Keratinocyte (primary cell): ENCODE measurements around the gene DPYD. TPM values are rescaled to one million over a fixed set of nuclear protein-coding genes. Genes with fewer than 3 reads are reported as not detected.
A peak's percentile ranks its signal among the peaks of the same experiment; 100 is the strongest.

Source experiments
- DNase-seq: peaks from one replicate; pipeline ENCODE4 v3.0.0-alpha.2; 2011; ENCODE audit warnings: low read depth, missing footprints, low spot score
- FAIRE-seq: peaks from 2 replicates; lab custom pipeline; 2011; peaks lifted over from hg19 to GRCh38; lab: Jason Lieb, UNC
- H2AFZ ChIP-seq: 2 replicates; pipeline ENCODE4 v1.6.0; 2012; ENCODE audit warnings: low read length, control low read depth, inconsistent platforms; ENCODE audit not compliant: control insufficient read depth
- H3K27ac ChIP-seq: 2 replicates; pipeline ENCODE4 v1.5.1; 2011; ENCODE audit warnings: low read length; ENCODE audit not compliant: control insufficient read depth, insufficient read depth
- H3K27me3 ChIP-seq: 3 replicates; pipeline ENCODE4 v1.6.0; 2011; ENCODE audit warnings: low read length; ENCODE audit not compliant: control insufficient read depth, insufficient read depth; ENCODE audit errors: extremely low read depth
- H3K36me3 ChIP-seq, 2 experiments: 2 replicates in 1 of 2; 3 replicates in 1 of 2; pipeline ENCODE4 v1.5.1; 2011; ENCODE audit warnings: low read length in 2 of 2, mild to moderate bottlenecking in 1 of 2; ENCODE audit not compliant: control insufficient read depth in 2 of 2, insufficient read depth in 2 of 2; ENCODE audit errors: extremely low read depth in 1 of 2
- H3K4me1 ChIP-seq: 3 replicates; pipeline ENCODE4 v1.5.1; 2011; ENCODE audit warnings: low read length; ENCODE audit not compliant: control insufficient read depth, insufficient read depth; ENCODE audit errors: extremely low read depth
- H3K4me2 ChIP-seq: 3 replicates; pipeline ENCODE4 v1.6.0; 2011; ENCODE audit warnings: low read depth, low read length; ENCODE audit not compliant: control insufficient read depth, insufficient read depth; ENCODE audit errors: extremely low read depth
- H3K4me3 ChIP-seq, 3 experiments: fragments of 200-600 bp in 1 of 3; sonication (generic) in 1 of 3; 2 replicates in 2 of 3; 3 replicates in 1 of 3; pipeline ENCODE4 v1.5.1; 2011 to 2016; ENCODE audit warnings: low read length in 3 of 3, mild to moderate bottlenecking in 3 of 3, control low read depth in 2 of 3, inconsistent platforms in 1 of 3, low read depth in 1 of 3, mixed read lengths in 1 of 3, mixed run types in 1 of 3, moderate library complexity in 1 of 3; ENCODE audit not compliant: control insufficient read depth in 2 of 3, insufficient read depth in 2 of 3; ENCODE audit errors: extremely low read depth in 1 of 3
- H3K79me2 ChIP-seq: 2 replicates; pipeline ENCODE4 v1.6.0; 2012; ENCODE audit warnings: low read length; ENCODE audit not compliant: control insufficient read depth, insufficient read depth
- H3K9ac ChIP-seq: 3 replicates; pipeline ENCODE4 v1.6.0; 2011; ENCODE audit warnings: low read length; ENCODE audit not compliant: control insufficient read depth, insufficient read depth; ENCODE audit errors: extremely low read depth
- H3K9me1 ChIP-seq: 3 replicates; pipeline ENCODE4 v1.6.0; 2011; ENCODE audit warnings: low read length; ENCODE audit not compliant: control insufficient read depth, insufficient read depth; ENCODE audit errors: extremely low read depth
- H3K9me3 ChIP-seq: 2 replicates; pipeline ENCODE4 v1.5.1; 2012; ENCODE audit warnings: low read depth, low read length; ENCODE audit not compliant: control insufficient read depth
- H4K20me1 ChIP-seq: 3 replicates; pipeline ENCODE4 v1.6.0; 2011; ENCODE audit warnings: low read length; ENCODE audit not compliant: control insufficient read depth, insufficient read depth; ENCODE audit errors: extremely low read depth
- CTCF ChIP-seq, 3 experiments: IDR thresholded peaks in 1 of 3; conservative IDR thresholded peaks in 1 of 3; optimal IDR thresholded peaks in 1 of 3; 2 replicates in 2 of 3; 3 replicates in 1 of 3; pipeline versions ENCODE3 to v1.5.1; 2011; ENCODE audit warnings: low read length in 3 of 3, mild to moderate bottlenecking in 3 of 3, moderate library complexity in 2 of 3, control low read depth in 1 of 3, inconsistent platforms in 1 of 3; ENCODE audit not compliant: insufficient read depth in 2 of 3; ENCODE audit errors: extremely low read depth in 1 of 3
- EZH2 ChIP-seq: IDR thresholded peaks from one replicate; pipeline ENCODE4 v1.6.1; 2012; ENCODE audit warnings: inconsistent platforms, mild to moderate bottlenecking, low read length, moderate library complexity
- dilution Hi-C: fragments of 300-500 bp; cut with MboI; formaldehyde crosslinking; loops from one replicate; pipeline ENCODE4 v1.7.0; 2020; ENCODE audit warnings: low sequenced_read_pairs; ENCODE audit not compliant: extremely low pct_ligation_motif_present
- polyA plus RNA-seq, 5 experiments: library from polyadenylated mRNA; depleted of rRNA in 3 of 5; stranded (reverse) in 3 of 5; stranded (forward) in 1 of 5; unstranded in 1 of 5; fragments of >200 nt; gene quantifications; 1 replicate in 1 of 5; 2 replicates in 3 of 5; 3 replicates in 1 of 5; pipeline versions ENCODE4 v1.2.1 to v1.2.3, GENCODE V29; 2011 to 2012; ENCODE audit warnings: missing spikeins in 2 of 5, low read depth in 1 of 5, low replicate concordance in 1 of 5

DPYD gene
- polyA plus RNA-seq, 1 donor (not counting 4 experiments of a cell fraction or from before 2014, with no cell fraction given): 1.9 TPM

- no peaks in the 10 kb centered on the region for H4K20me1 ChIP-seq
- peaks cover 3% of the 10 kb centered on the region for H3K9me3 ChIP-seq
- DNase-seq (no peak), FAIRE-seq (no peak)
- H3K36me3 ChIP-seq: no peaks in the 10 kb centered on the region
- peaks cover 3% of the 10 kb centered on the region for H3K4me1 ChIP-seq
- H3K9me1 ChIP-seq: no peaks in the 10 kb centered on the region
- TF ChIP-seq EZH2 (no peak), CTCF (optimal IDR thresholded peaks at IDR 0.05 in 1 of 3, IDR thresholded peaks at IDR 0.05 in 1 of 3, conservative IDR thresholded peaks at IDR 0.05 in 1 of 3; ENCODE audit: extremely low read depth in 1 of 3, insufficient read depth in 2 of 3, low read length in 3 of 3) (no peak)
- no peaks in the 10 kb centered on the region for H3K27me3 ChIP-seq
- no peak overlapping the region for H3K4me2 ChIP-seq
- H2AFZ ChIP-seq: peak overlapping the region; percentile 26
- no peaks in the 10 kb centered on the region for H3K79me2 ChIP-seq
- H3K27ac ChIP-seq: no peak overlapping the region
- no peak overlapping the region for H3K4me3 ChIP-seq
- H3K9ac ChIP-seq: no peak overlapping the region
- dilution Hi-C loops: no loop called here
These were observed 878.3 kb downstream of the DPYD start for GRCh38 chr1:97042551-97042950.

GRCh38 chr1:97041026-97041425 is 879.8 kb downstream of the DPYD start:
- FAIRE-seq (no peak), DNase-seq (no peak)
- Histone ChIP-seq H3K27ac (no peak overlapping the region), H3K27me3 (no peaks in the 10 kb centered on the region), H3K9me3 (peaks cover 3% of the 10 kb centered on the region), H3K79me2 (no peaks in the 10 kb centered on the region), H3K9ac (no peak overlapping the region), H3K4me1 (peaks cover 3% of the 10 kb centered on the region), H3K4me3 (no peak overlapping the region), H3K36me3 (no peaks in the 10 kb centered on the region), H2AFZ (no peak overlapping the region), H3K4me2 (no peak overlapping the region), H3K9me1 (no peaks in the 10 kb centered on the region), H4K20me1 (no peaks in the 10 kb centered on the region)
- TF ChIP-seq CTCF (optimal IDR thresholded peaks at IDR 0.05 in 1 of 3, IDR thresholded peaks at IDR 0.05 in 1 of 3, conservative IDR thresholded peaks at IDR 0.05 in 1 of 3; ENCODE audit: extremely low read depth in 1 of 3, insufficient read depth in 2 of 3, low read length in 3 of 3): no peak
- dilution Hi-C loops: no loop called here
